Lower leg skin (tissue), 4 donors: ENCODE data around the gene CNTN4. TPM values are rescaled to one million over a fixed set of nuclear protein-coding genes. Genes with fewer than 3 reads are reported as not detected.

Source experiments
- DNase-seq, 2 donors: peaks; one replicate each; pipeline ENCODE4 v3.0.0-alpha.2; 2019; ENCODE audit warnings: low spot score in 2 of 2
- H3K4me3 ChIP-seq: fragments of 200-600 bp; sonication (generic); 2 replicates; pipeline ENCODE4 v1.5.1; 2017; ENCODE audit warnings: mild to moderate bottlenecking, low read depth; ENCODE audit not compliant: poor library complexity, severe bottlenecking
- POLR2A ChIP-seq, 2 donors: fragments of 450-650 bp; IDR thresholded peaks; one replicate each; pipeline ENCODE4 v1.6.1; 2016 to 2017; ENCODE audit warnings: antibody characterized with exemption in 2 of 2, mild to moderate bottlenecking in 1 of 2, moderate library complexity in 1 of 2
- WGBS, 2 donors: methylation state at CpG; one replicate each; pipeline ENCODE4 v1.1.5; 2018; 5-methylcytosine and 5-hydroxymethylcytosine counted together
- intact Hi-C: fragments of 100-400 bp; cut with DNase I; formaldehyde crosslinking; loops from one replicate; pipeline ENCODE4 v1.15.0; 2023; ENCODE audit warnings: low total_unique reads
- total RNA-seq, 4 donors: library from RNA; depleted of rRNA; stranded (reverse); fragments of >200 nt; gene quantifications; one replicate each; pipeline ENCODE4 v1.1.0, GENCODE V29; 2016
- TF ChIP-seq, protein P1 (sequence below), 3 donors: fragments of 450-650 bp; IDR thresholded peaks; one replicate each; pipeline ENCODE4 v1.5.1; 2016; ENCODE audit warnings: antibody characterized with exemption in 3 of 3, mild to moderate bottlenecking in 3 of 3, moderate library complexity in 2 of 3

The CNTN4 gene
- total RNA-seq, 4 donors from 2014 or later = 1.8 to 6.1 (median 2.6) TPM

- no peak for TF ChIP-seq POLR2A (IDR thresholded peaks at IDR 0.05)
- TF ChIP-seq, protein P1, sequence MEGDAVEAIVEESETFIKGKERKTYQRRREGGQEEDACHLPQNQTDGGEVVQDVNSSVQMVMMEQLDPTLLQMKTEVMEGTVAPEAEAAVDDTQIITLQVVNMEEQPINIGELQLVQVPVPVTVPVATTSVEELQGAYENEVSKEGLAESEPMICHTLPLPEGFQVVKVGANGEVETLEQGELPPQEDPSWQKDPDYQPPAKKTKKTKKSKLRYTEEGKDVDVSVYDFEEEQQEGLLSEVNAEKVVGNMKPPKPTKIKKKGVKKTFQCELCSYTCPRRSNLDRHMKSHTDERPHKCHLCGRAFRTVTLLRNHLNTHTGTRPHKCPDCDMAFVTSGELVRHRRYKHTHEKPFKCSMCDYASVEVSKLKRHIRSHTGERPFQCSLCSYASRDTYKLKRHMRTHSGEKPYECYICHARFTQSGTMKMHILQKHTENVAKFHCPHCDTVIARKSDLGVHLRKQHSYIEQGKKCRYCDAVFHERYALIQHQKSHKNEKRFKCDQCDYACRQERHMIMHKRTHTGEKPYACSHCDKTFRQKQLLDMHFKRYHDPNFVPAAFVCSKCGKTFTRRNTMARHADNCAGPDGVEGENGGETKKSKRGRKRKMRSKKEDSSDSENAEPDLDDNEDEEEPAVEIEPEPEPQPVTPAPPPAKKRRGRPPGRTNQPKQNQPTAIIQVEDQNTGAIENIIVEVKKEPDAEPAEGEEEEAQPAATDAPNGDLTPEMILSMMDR (IDR thresholded peaks at IDR 0.05) = no peak
- H3K4me3 ChIP-seq = no peak overlapping the region
- intact Hi-C loops = no loop called here
- 59 to 72% methylated on average over 1 of the region's 1 CpG for WGBS, 2 donors
- DNase-seq = no peak
These were observed 840.0 kb downstream of the CNTN4 start for GRCh38 chr3:2938711-2939110.

- no peak for TF ChIP-seq POLR2A (IDR thresholded peaks at IDR 0.05)
- TF ChIP-seq, protein P1 (IDR thresholded peaks at IDR 0.05) = no peak
- intact Hi-C loops = no loop called here
These were observed 841.4 kb downstream of the CNTN4 start for GRCh38 chr3:2940062-2940461.

GRCh38 chr3:2944628-2945027 lies 846.0 kb downstream of the CNTN4 start:
- intact Hi-C loops = no loop called here
- DNase-seq = no peak
- no peak overlapping the region for H3K4me3 ChIP-seq
- 88 to 93% methylated on average over 1 of the region's 1 CpG for WGBS, 2 donors
- TF ChIP-seq, protein P1 (IDR thresholded peaks at IDR 0.05) = no peak
- TF ChIP-seq POLR2A (IDR thresholded peaks at IDR 0.05) = no peak

More at GRCh38 chr3:2940062-2940461, 841.4 kb downstream of the CNTN4 start:
- no peak for DNase-seq
- 91 to 92% methylated on average over 2 of the region's 2 CpGs for WGBS, 2 donors
- H3K4me3 ChIP-seq = no peak overlapping the region

DNA sequence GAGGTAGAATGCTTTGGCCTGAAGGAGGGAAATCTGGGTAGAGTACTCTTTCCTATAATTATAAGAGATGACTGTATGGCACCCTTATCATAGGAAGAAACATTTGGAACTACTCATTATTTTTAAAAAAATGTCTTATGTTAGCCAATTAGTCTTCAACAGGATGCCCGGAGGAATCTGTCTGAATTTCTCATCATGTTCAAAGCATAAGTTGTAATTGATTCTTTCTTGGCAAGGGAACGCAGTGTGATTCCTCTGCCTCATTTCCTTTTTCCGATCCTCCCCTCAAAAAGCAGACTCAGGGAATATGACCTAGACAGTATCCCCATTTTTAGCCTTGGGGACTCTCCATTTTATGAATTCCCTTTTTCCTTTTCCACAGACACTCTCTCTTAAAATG lies 846.5 kb downstream of the CNTN4 start:
- DNase-seq = no peak
- 23 to 35% methylated on average over 3 of the region's 3 CpGs for WGBS, 2 donors
- TF ChIP-seq POLR2A (IDR thresholded peaks at IDR 0.05) = no peak
- TF ChIP-seq, protein P1 (IDR thresholded peaks at IDR 0.05) = no peak
- no peak overlapping the region for H3K4me3 ChIP-seq
- intact Hi-C loops = no loop called here

DNA sequence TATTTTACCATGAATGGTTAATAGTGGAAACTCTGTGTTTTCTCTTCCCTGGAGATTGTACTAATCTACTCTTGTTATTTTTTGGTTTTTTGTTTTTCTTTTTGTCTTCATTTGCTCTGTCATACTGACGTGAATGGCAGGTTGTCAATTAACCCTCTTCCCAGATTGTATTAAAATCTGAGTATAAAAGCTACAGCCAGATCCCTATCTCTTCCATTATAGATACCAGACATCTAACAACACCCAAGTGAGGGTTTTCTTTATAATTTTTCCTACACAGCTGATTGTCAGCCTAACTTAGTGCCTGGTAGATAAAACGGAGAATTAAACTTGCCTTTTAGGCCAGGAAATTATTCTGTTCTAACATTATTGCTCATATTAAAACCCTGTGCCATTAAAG lies 848.9 kb downstream of the CNTN4 start:
- H3K4me3 ChIP-seq = no peak overlapping the region
- 65 to 67% methylated on average over 2 of the region's 2 CpGs for WGBS, 2 donors
- intact Hi-C loops = no loop called here
- TF ChIP-seq, protein P1 (IDR thresholded peaks at IDR 0.05) = no peak
- TF ChIP-seq POLR2A (IDR thresholded peaks at IDR 0.05) = no peak
- no peak for DNase-seq

DNA sequence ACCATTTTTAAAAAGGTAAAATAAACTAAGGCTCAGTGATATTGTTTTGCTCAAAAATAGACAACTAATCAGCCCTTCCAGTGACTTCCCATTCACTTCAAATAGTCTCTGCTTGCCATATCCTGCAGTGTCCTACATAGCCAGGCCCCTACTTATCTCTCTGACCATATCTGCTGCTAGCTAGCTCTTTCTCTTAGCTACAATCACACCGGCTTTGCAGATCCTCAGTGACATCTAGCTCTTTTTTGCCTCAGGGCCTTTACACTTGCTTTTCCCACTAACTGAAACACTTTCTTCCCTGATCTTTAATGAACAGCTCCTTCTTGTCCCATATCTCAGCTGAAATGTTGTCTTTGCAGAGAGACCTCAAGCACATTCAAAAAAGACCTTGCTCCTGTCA lies 850.2 kb downstream of the CNTN4 start:
- TF ChIP-seq, protein P1 (IDR thresholded peaks at IDR 0.05) = no peak
- TF ChIP-seq POLR2A (IDR thresholded peaks at IDR 0.05) = no peak
- intact Hi-C loops = no loop called here
- 71 to 81% methylated on average over 1 of the region's 1 CpG for WGBS, 2 donors
- no peak overlapping the region for H3K4me3 ChIP-seq
- DNase-seq = no peak
